GM19395 (cell line): ENCODE results near the gene SFSWAP.
A peak's percentile ranks its signal among the peaks of the same experiment; 100 is the strongest.
"Not testable (repeated sequence)": the region's sequence is repeated elsewhere in the genome, so short reads cannot be mapped to it uniquely, and the experiment has no call there.

Experiments used
- ATAC-seq: cut with Tn5 transposase; IDR thresholded peaks from one replicate; pipeline ENCODE4 v1.9.1; 2021; ENCODE audit warnings: mild to moderate bottlenecking, moderate library complexity; ENCODE audit not compliant: unreplicated experiment

SFSWAP gene

DNA sequence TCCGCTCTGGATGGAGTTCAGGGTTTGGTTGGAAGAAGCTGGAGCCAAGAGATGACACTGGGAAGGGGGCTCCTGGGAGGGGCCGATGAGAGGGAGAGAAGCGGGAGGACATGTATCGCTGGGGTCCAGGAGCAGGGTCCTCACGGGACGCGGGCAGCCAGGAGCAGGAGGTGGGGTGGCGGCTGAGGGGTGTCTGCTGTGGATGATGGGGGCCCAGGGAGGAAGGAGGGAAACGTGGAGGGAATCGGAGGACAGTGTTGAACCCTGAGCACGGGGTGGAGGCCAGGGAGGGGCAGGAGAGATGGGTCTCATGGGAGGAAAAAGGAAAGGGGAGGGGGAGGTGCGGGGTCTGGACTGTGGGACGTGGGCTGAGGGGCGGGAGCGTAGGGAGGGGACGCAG lies 31.7 kb upstream of the SFSWAP start:
- ATAC-seq = not testable (repeated sequence)

- ATAC-seq = not testable (repeated sequence)
Measured at GRCh38 chr12:131679816-131680215, 31.1 kb upstream of the SFSWAP start.

GRCh38 chr12:131680392-131681256 lies 30.3 kb upstream of the SFSWAP start:
- ATAC-seq = not testable (repeated sequence)

GRCh38 chr12:131681257-131681620 lies 29.7 kb upstream of the SFSWAP start:
- no peak for ATAC-seq

DNA sequence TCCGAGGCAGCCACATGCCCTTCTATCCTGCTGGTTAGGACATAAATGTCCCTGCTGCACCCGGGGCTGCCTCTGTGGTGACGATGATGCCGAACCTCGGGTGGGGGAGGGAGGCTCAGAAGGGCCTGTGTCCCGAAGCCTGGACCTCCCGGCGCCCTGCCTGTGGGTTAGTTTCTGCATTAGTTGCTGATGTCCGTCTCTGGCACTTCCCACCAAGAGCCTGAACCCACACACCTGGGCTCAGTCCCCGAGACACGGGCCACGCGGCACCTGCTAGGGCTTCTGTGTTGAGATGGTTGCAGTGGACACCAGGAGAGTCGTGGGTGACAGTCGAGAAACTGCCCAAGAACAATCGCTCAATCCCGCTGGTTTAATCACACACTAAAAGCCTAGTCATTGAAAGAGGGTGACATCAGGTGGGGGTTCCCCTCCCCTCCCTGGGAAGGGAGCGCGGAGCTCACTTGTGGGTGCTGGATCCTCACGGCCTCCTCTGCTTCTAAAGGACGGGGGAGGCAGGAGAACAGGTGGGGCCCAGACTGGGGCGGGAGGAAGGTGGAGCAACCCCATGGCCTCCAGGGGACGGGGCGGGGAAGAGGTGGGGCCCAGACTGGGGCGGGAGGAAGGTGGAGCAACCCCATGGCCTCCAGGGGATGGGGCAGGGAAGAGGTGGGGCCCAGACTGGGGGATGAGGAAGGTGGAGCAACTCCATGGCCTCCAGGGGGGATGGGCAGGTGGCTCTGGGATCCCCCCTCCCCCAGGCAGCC lies 29.0 kb upstream of the SFSWAP start:
- ATAC-seq = peak; percentile 93

- ATAC-seq = peak; percentile 13
Measured at GRCh38 chr12:131682510-131682895, 28.4 kb upstream of the SFSWAP start.

DNA sequence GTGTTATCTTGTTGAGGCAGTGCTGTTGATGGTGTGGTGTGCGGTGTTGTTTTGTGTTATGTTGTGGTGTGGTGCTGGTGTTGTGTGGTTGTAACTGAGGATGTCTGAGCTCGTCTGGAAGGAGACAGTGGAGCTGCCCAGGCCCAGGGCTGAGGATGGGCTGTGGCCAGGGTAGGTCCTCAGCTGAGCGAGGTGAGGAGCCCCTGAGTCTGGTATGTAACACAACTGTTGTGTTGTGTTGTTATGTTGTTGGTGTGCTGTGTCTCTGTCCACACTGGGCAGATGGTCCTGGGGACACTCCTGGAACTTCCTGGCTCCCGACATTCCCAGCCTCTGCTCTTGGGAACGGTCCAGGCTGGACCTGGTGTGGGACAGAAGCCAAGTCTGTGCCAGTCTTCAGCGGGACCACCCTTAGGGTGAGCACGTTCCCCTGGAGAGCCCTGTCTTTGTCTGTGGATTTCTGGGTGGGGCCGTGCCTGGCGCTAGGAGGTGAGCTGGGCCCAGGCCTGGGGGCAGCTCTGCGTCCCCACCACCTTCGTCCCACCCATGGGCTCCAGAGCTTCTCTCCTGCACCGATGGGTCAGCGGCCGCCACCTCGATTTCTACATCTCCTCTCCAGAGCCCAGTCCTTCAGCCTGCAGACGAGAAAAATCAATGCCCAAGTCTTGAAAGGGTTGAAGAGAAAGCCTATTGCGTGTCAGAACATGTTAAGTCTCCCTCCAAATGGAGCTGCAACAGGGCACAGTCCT lies 27.4 kb upstream of the SFSWAP start:
- ATAC-seq = no peak

- ATAC-seq = no peak
Measured at GRCh38 chr12:131684015-131684725, 26.7 kb upstream of the SFSWAP start.

DNA sequence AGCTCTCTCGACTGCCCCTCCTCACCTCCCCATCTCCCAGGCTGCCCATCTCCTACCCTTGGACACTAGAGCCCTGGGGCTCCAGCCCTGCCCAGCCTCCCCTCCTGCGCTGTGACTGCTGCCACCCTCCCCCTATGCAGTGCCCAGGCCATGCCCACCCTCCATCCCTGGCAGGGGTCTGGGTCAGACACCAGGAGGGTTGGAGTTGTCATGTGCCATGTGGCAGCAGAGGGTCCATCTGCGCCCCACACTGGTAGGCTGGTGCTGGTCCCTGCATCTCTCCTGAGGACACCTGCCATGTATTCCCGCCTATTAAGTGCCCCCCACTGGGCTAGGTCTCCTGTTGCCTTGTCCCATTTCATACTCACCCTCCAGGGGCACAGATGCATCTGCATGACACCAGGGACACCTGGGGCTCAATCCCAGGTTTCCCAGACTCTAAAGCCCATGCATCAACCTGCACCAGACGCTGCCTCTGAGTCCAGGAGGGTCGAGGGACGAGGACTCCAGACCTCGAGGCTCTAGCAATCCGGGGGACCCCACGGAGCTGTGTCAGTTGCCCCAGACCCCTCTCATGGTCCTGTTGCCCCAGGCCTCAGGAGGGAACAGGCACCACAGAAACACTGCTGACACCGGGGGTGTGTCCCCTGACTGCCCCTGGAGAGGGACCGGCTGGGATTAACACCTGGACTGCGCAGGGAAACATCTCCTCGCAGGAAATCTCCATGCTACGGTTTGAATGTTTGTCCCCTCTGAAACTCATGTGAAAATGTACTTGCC lies 23.4 kb upstream of the SFSWAP start:
- ATAC-seq = no peak

DNA sequence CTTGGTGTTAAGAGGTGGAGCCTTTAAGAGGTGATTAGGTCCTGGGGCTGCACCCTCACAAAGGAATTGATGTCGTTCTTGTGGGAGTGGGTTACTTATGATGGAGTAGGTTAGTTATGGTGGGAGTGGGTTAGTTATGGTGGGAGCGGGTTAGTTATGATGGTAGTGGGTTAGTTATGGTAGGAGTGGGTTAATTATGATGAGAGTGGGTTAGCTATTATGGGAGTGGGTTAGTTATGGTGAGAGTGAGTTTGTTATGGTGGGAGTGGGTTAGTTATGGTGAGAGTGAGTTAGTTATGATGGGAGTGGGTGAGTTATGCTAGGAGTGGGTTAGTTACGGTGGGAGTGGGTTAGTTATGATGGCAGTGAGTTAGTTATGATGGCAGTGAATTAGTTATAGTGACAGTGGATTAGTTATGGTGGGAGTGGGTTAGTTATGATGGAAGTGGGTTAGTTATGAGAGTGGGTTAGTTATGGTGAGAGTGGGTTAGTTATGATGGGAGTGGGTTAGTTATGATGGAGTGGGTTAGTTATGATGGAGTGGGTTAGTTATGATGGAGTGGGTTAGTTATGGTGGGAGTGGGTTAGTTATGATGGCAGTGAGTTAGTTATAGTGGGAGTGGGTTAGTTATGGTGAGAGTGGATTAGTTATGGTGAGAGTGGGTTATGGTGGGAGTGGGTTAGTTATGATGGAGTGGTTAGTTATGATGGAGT lies 22.6 kb upstream of the SFSWAP start:
- ATAC-seq = no peak

- ATAC-seq = no peak
Measured at GRCh38 chr12:131688845-131689154, 22.1 kb upstream of the SFSWAP start.

DNA sequence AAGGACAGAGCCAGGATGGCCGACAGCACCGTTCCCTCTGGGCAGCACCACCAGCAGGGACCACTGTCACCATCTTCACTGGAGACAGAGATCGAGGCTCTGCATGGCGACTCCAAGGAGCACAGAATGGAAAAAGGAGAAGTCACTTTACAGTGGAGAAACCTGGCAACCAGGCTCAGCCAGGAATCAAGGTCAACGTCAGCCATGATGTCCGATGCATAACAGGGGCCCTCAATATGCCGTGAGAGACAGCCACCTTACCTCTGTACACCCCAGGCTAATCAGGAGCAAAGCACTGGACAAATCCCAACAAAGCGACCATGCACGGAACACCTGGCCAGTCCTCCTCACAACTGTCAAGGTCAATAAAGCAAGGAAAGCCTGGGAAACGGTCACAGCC lies 20.6 kb upstream of the SFSWAP start:
- no peak for ATAC-seq

DNA sequence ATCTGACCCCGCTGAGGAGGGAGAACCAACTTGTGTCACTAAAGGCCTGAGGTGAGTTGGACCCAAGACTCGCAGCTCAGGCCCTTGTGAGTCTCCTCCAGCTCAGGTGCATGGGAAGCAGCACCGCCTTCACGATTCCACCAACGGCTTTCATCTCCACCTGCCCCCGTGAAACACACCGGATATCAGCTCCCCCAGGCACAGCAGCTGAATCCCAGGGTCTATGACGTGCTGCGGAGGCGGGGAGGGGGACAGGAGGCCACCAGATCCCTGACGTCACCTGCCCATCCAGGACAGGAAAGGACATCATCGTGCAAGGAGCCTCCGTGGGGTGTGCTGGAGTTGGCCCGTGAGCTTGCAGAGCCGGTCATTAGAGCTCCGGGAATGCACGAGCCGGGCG lies 18.5 kb upstream of the SFSWAP start:
- no peak for ATAC-seq

DNA sequence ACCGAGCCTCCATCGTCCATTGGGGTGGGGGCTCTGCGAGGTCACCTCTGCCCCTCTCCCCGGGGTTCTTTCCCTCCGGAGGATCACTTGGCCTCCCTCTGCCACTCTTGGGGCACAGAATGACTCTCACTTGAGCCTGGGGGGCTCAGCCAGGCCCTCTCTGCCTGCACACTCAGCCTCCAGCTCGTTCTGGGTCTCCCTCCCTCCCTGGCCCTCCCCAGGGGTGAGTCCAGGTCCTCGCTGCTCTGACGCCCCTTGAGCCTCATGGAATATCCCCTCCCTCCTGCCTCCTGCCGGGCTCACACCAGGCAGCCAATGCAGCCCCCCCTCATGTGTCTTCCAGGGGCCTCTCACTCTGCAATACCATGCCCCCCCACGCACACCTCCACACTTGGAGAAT lies 17.7 kb upstream of the SFSWAP start:
- ATAC-seq = no peak

GRCh38 chr12:131694116-131694838 lies 16.6 kb upstream of the SFSWAP start:
- ATAC-seq = no peak

DNA sequence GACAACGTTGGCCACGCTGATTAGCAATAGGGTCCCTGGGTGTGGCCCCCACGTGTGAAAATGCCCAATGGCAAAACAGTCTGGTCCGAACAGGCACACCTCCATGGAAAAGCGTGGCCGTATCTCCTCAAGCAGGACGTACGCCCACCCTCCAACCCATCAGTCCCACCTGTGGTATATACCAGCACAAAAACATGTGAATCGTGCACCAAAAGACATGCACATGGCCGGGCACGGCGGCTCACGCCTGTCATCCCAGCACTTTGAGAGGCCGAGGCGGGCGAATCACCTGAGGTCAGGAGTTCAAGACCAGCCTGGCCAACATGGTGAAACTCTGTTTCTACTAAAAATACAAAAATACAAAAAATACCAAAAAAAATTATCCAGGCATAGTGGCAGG lies 14.9 kb upstream of the SFSWAP start:
- no peak for ATAC-seq

GRCh38 chr12:131698286-131698685 lies 12.6 kb upstream of the SFSWAP start:
- no peak for ATAC-seq

DNA sequence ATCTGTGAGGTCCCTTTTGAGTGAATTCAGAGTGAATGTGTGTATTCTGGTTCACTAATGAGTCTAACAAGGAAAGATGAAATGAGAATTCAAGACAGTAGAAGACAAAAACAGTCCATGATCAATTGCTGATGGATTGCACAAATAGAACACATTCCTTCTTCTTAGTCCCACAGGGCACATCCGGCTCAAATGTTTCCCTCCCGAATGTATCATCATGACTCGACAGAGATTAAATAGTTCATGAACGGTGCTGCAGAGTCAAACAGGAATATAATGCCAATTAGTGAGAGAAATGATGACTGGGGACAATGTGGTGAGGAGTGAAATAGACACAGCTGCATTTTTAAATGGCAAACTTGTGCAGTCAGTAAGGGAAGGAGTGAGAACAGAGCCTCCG lies 11.5 kb upstream of the SFSWAP start:
- ATAC-seq = no peak

- no peak for ATAC-seq
Measured at GRCh38 chr12:131700271-131700670, 10.6 kb upstream of the SFSWAP start.
